ENCODE results near the gene PPM1N. TPM values are rescaled to one million over a fixed set of nuclear protein-coding genes. Genes with fewer than 3 reads are reported as not detected.

The PPM1N gene
- polyA plus RNA-seq, 3 donors: 1.3 to 4.3 (median 2.7) TPM

DNA sequence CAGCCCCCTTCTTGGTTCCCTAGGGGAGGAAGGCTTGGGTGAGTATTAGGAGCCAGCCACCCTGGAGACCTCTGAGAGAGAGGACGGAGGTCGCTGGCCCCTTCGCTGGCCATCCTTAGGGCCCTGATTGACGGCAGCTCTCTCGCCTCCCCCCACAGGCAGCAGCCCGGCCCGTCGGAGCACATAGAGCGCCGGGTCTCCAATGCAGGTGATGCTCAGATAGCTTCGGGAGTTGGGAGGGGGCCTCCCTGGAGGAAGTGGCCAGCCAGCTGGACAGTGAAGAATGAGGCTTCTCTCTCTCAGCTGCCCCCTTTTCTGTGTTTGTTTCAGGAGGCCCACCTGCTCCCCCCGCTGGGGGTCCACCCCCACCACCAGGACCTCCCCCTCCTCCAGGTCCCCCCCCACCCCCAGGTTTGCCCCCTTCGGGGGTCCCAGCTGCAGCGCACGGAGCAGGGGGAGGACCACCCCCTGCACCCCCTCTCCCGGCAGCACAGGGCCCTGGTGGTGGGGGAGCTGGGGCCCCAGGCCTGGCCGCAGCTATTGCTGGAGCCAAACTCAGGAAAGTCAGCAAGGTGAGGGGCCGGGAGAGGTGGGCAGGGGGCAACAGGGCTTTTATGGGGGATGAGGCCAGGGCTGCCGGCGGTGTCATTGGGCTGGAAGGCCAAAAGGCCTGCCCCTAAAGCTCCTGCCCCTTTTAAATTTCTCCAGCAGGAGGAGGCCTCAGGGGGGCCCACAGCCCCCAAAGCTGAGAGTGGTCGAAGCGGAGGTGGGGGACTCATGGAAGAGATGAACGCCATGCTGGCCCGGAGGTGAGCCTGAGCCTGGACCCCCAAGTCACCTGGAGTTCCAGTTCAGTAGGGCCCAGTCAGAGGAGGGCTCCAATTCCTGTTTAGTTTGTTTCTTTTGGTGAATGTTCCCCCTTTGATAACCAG lies 24.0 kb downstream of the PPM1N start:
- Mint-ChIP-seq H3K36me3 (peaks cover 73 to 98% of the 10 kb centered on the region in 2 donors), H3K9me3 (no peaks in the 10 kb centered on the region), H3K4me1 (peaks cover 55% of the 10 kb centered on the region), H3K27me3 (ENCODE audit: low read depth in 3 of 3) (peaks cover 1 to 4% (median 3%) of the 10 kb centered on the region in 3 donors), H3K27ac (peak overlapping the region; percentile 92 to 98 (median 94)), H3K4me3 (no peak overlapping the region)
- Histone ChIP-seq H3K79me2 (ENCODE audit: insufficient read depth, low read length) (peaks cover 54% of the 10 kb centered on the region), H3K36me3 (replicated peaks in 1 of 2; ENCODE audit: control insufficient read depth in 1 of 2, insufficient read depth in 2 of 2, low read length in 2 of 2) (peaks cover 89 to 92% of the 10 kb centered on the region in 2 donors), H3K27me3 (ENCODE audit: control insufficient read depth in 2 of 2, insufficient read depth in 2 of 2, low read length in 2 of 2) (no peaks in the 10 kb centered on the region), H2AFZ (ENCODE audit: insufficient read depth, low read depth, low read length, poor library complexity, severe bottlenecking) (no peak overlapping the region), H3K4me1 (ENCODE audit: control insufficient read depth in 1 of 2, insufficient read depth in 2 of 2, low read length in 2 of 2) (peaks cover 71 to 77% of the 10 kb centered on the region in 2 donors), H3K4me2 (replicated peaks; ENCODE audit: extremely low read depth, low read length, poor library complexity, severe bottlenecking) (peak overlapping the region; percentile 38), H3K4me3 (replicated peaks in 1 of 3; ENCODE audit: low read depth in 2 of 3, low read length in 3 of 3) (peak overlapping the region in 1 of 3 experiments; percentile 34), H4K20me1 (ENCODE audit: insufficient read depth, low read length) (peaks cover 99% of the 10 kb centered on the region), H3K9me3 (replicated peaks in 1 of 2; ENCODE audit: control insufficient read depth in 1 of 2, insufficient read depth in 1 of 2, low read length in 2 of 2) (no peaks in the 10 kb centered on the region), H3K9ac (ENCODE audit: insufficient read depth, low read length, poor library complexity, severe bottlenecking) (peak overlapping the region; percentile 8), H3K27ac (ENCODE audit: low read depth in 1 of 2, low read length in 2 of 2) (peak overlapping the region; percentile 67 to 91)
- intact Hi-C loops (cut with micrococcal nuclease): loop anchor here (2.0 to 10.0 kb wide), 5 partner anchors 35 to 160 kb away; partner anchors contain the start of gene OPA3 (in 1 of the 2)
- 100% methylated on average over 11 of the region's 24 CpGs for WGBS (ENCODE audit: insufficient coverage)
- DNase-seq: no peak
- TF ChIP-seq, protein P1, sequence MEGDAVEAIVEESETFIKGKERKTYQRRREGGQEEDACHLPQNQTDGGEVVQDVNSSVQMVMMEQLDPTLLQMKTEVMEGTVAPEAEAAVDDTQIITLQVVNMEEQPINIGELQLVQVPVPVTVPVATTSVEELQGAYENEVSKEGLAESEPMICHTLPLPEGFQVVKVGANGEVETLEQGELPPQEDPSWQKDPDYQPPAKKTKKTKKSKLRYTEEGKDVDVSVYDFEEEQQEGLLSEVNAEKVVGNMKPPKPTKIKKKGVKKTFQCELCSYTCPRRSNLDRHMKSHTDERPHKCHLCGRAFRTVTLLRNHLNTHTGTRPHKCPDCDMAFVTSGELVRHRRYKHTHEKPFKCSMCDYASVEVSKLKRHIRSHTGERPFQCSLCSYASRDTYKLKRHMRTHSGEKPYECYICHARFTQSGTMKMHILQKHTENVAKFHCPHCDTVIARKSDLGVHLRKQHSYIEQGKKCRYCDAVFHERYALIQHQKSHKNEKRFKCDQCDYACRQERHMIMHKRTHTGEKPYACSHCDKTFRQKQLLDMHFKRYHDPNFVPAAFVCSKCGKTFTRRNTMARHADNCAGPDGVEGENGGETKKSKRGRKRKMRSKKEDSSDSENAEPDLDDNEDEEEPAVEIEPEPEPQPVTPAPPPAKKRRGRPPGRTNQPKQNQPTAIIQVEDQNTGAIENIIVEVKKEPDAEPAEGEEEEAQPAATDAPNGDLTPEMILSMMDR (IDR thresholded peaks at IDR 0.05): no peak

DNA sequence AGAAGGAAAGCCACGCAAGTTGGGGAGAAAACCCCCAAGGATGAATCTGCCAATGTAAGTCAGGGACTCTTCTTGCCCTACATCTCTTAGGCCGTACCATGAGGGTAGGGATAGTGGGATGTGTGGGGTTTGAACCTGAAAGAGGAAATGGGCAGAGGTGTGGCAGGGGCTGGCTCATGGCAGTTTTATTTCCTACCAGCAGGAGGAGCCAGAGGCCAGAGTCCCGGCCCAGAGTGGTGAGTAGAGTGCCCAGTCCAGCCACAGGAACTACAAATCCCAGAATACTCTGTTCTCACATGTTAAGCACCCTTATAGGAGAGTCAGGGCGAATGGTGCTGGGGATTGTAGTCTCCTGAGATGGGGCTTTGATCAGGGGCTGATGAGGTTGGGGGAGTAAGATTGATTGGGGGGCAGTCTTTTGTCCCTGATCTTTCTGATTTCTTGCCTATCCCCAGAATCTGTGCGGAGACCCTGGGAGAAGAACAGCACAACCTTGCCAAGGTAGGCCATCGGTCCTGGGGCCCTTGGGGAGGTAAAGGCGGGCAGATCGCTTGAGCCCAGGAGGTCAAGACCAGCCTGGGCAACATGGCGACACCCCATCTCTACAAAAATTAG lies 25.5 kb downstream of the PPM1N start:
- H2AFZ ChIP-seq (ENCODE audit: insufficient read depth, low read depth, low read length, poor library complexity, severe bottlenecking): no peak overlapping the region
- TF ChIP-seq, protein P1 (IDR thresholded peaks at IDR 0.05): peak; percentile 88
- H3K4me2 ChIP-seq (replicated peaks; ENCODE audit: extremely low read depth, low read length, poor library complexity, severe bottlenecking): peak overlapping the region; percentile 59
- H3K27me3 ChIP-seq (ENCODE audit: control insufficient read depth in 2 of 2, insufficient read depth in 2 of 2, low read length in 2 of 2): peaks cover 0 to 8% of the 10 kb centered on the region in 2 donors
- H3K4me1 ChIP-seq (ENCODE audit: control insufficient read depth in 1 of 2, insufficient read depth in 2 of 2, low read length in 2 of 2): peaks cover 78 to 84% of the 10 kb centered on the region in 2 donors
- Mint-ChIP-seq H3K27ac (peak overlapping the region; percentile 92 to 98 (median 94)), H3K4me1 (peaks cover 67% of the 10 kb centered on the region), H3K9me3 (peaks cover 0 to 4% (median 2%) of the 10 kb centered on the region in 7 donors), H3K27me3 (ENCODE audit: low read depth in 3 of 3) (peaks cover 16 to 19% (median 16%) of the 10 kb centered on the region in 3 donors), H3K36me3 (peaks cover 71 to 96% of the 10 kb centered on the region in 2 donors), H3K4me3 (peak overlapping the region in 1 of 2 donors; percentile 30)
- DNase-seq: peak; percentile 88 to 93 (median 91)
- whole genome bisulfite sequencing (ENCODE audit: insufficient coverage): no CpG with 5 or more reads among the region's 9 CpGs
- peaks cover 82 to 87% of the 10 kb centered on the region in 2 donors for H3K36me3 ChIP-seq (replicated peaks in 1 of 2; ENCODE audit: control insufficient read depth in 1 of 2, insufficient read depth in 2 of 2, low read length in 2 of 2)
- H3K9me3 ChIP-seq (replicated peaks in 1 of 2; ENCODE audit: control insufficient read depth in 1 of 2, insufficient read depth in 1 of 2, low read length in 2 of 2): no peaks in the 10 kb centered on the region
- peak overlapping the region; percentile 67 to 91 for H3K27ac ChIP-seq (ENCODE audit: low read depth in 1 of 2, low read length in 2 of 2)
- H3K9ac ChIP-seq (ENCODE audit: insufficient read depth, low read length, poor library complexity, severe bottlenecking): peak overlapping the region; percentile 28
- intact Hi-C loops (cut with micrococcal nuclease): loop anchor here (2.0 to 10.0 kb wide), 5 partner anchors 34 to 159 kb away; partner anchors contain the start of gene OPA3 (in 1 of the 2)
- H3K79me2 ChIP-seq (ENCODE audit: insufficient read depth, low read length): peaks cover 40% of the 10 kb centered on the region
- peak overlapping the region in 1 of 3 experiments; percentile 45 for H3K4me3 ChIP-seq (replicated peaks in 1 of 3; ENCODE audit: low read depth in 2 of 3, low read length in 3 of 3)
- H4K20me1 ChIP-seq (ENCODE audit: insufficient read depth, low read length): peaks cover 99% of the 10 kb centered on the region

All from CD14-positive monocyte (primary cell).